Calu3 (cell line): ENCODE results near the gene SIM2. TPM values are rescaled to one million over a fixed set of nuclear protein-coding genes. Genes with fewer than 3 reads are reported as not detected.

Experiments
- BruUV-seq: library from RNA; stranded (reverse); fragments of 400-500 nt; replicated peaks from 2 replicates; lab custom pipeline; 2021; lab: Mats Ljungman, UMichigan
- CTCF ChIA-PET: fragments of 300-600 bp; sonication (Branson Sonifier 250); formaldehyde crosslinking; loops from one replicate; lab custom pipeline; 2022; ENCODE audit warnings: antibody characterized with exemption; lab: Charles Lee
- DNase-seq: peaks from one replicate; pipeline ENCODE4 v3.0.0; 2022
- H3K27ac Mint-ChIP-seq: one replicate; pipeline ENCODE4 v1.8.0; 2022; ENCODE audit warnings: mixed read lengths; ENCODE audit not compliant: unreplicated experiment
- H3K27me3 Mint-ChIP-seq: one replicate; pipeline ENCODE4 v1.8.0; 2022; ENCODE audit warnings: mixed read lengths; ENCODE audit not compliant: unreplicated experiment
- H3K36me3 Mint-ChIP-seq: one replicate; pipeline ENCODE4 v1.8.0; 2022; ENCODE audit warnings: mild to moderate bottlenecking, moderate library complexity, mixed read lengths; ENCODE audit not compliant: insufficient read depth, unreplicated experiment
- H3K4me1 Mint-ChIP-seq: one replicate; pipeline ENCODE4 v1.8.0; 2022; ENCODE audit warnings: mild to moderate bottlenecking, low read depth, mixed read lengths; ENCODE audit not compliant: unreplicated experiment
- H3K4me3 Mint-ChIP-seq: one replicate; pipeline ENCODE4 v1.8.0; 2022; ENCODE audit warnings: mild to moderate bottlenecking, low read depth, moderate library complexity, mixed read lengths; ENCODE audit not compliant: unreplicated experiment
- H3K9me3 Mint-ChIP-seq: one replicate; pipeline ENCODE4 v1.8.0; 2022; ENCODE audit warnings: low read depth, mixed read lengths; ENCODE audit not compliant: unreplicated experiment
- CTCF ChIP-seq: fragments of 200-600 bp; IDR thresholded peaks from one replicate; pipeline ENCODE4 v1.8.0; 2022; ENCODE audit warnings: antibody characterized with exemption; ENCODE audit not compliant: unreplicated experiment
- intact Hi-C: fragments of 100-400 bp; cut with micrococcal nuclease; formaldehyde crosslinking; loops from one replicate; pipeline ENCODE4 v1.10.0; 2022; ENCODE audit not compliant: unreplicated experiment
- total RNA-seq: library from RNA; stranded (reverse); gene quantifications from 2 replicates; pipeline ENCODE4 v1.2.3, GENCODE V29; 2022

The SIM2 gene
- total RNA-seq, 1 experiment from 2014 or later: 15.4 TPM

GRCh38 chr21:36780861-36781260 lies 81.9 kb downstream of the SIM2 start:
- no peak for TF ChIP-seq CTCF
- Mint-ChIP-seq H3K4me3 (no peak overlapping the region), H3K27me3 (no peaks in the 10 kb centered on the region), H3K4me1 (no peaks in the 10 kb centered on the region), H3K36me3 (no peaks in the 10 kb centered on the region), H3K27ac (no peak overlapping the region), H3K9me3 (no peaks in the 10 kb centered on the region)
- intact Hi-C loops: no loop called here
- peak; percentile 18 for DNase-seq
- no TSS peak for BruUV-seq
- CTCF ChIA-PET: interaction anchor here (0.7 to 0.8 kb wide), 3 partner anchors 8 to 103 kb away, joined by 3 to 4 read pairs (median 4); no protein-coding TSS in a partner anchor

GRCh38 chr21:36783612-36784374 lies 84.9 kb downstream of the SIM2 start:
- Mint-ChIP-seq H3K27ac (no peak overlapping the region), H3K4me1 (peaks cover 13% of the 10 kb centered on the region), H3K36me3 (peaks cover 7% of the 10 kb centered on the region), H3K9me3 (no peaks in the 10 kb centered on the region), H3K4me3 (no peak overlapping the region), H3K27me3 (no peaks in the 10 kb centered on the region)
- BruUV-seq: no TSS peak
- peak; percentile 33 for DNase-seq
- CTCF ChIA-PET: interaction anchor here (0.6 kb wide), 2 partner anchors 71 to 379 kb away, joined by 7 to 8 read pairs; no protein-coding TSS in a partner anchor
- intact Hi-C loops: no loop called here
- TF ChIP-seq CTCF: no peak

- peaks cover 7% of the 10 kb centered on the region for H3K36me3 Mint-ChIP-seq
- intact Hi-C loops: no loop called here
- H3K9me3 Mint-ChIP-seq: no peaks in the 10 kb centered on the region
- H3K27me3 Mint-ChIP-seq: no peaks in the 10 kb centered on the region
- no peak for DNase-seq
- no peak overlapping the region for H3K4me3 Mint-ChIP-seq
- BruUV-seq: no TSS peak
- H3K27ac Mint-ChIP-seq: no peak overlapping the region
- CTCF ChIA-PET: no interaction called here
- H3K4me1 Mint-ChIP-seq: peaks cover 15% of the 10 kb centered on the region
- TF ChIP-seq CTCF: no peak
These were observed 86.0 kb downstream of the SIM2 start for GRCh38 chr21:36784947-36785346.

GRCh38 chr21:36785615-36786014 lies 86.7 kb downstream of the SIM2 start:
- Mint-ChIP-seq H3K36me3 (peaks cover 7% of the 10 kb centered on the region), H3K4me3 (no peak overlapping the region), H3K27ac (no peak overlapping the region), H3K9me3 (no peaks in the 10 kb centered on the region), H3K27me3 (no peaks in the 10 kb centered on the region), H3K4me1 (peaks cover 15% of the 10 kb centered on the region)
- no peak for TF ChIP-seq CTCF
- intact Hi-C loops: no loop called here
- BruUV-seq: no TSS peak
- CTCF ChIA-PET: no interaction called here
- DNase-seq: no peak
